Retina (tissue), 1 donor: Measurements from ENCODE around the gene TNFRSF12A.
A peak's percentile ranks its signal among the peaks of the same experiment; 100 is the strongest.

Experiments used
- DNase-seq: peaks from one replicate; pipeline ENCODE4 v3.0.0-alpha.2; 2016

The TNFRSF12A gene, protein sequence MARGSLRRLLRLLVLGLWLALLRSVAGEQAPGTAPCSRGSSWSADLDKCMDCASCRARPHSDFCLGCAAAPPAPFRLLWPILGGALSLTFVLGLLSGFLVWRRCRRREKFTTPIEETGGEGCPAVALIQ

GRCh38 chr16:3020247-3020603 is at the start of gene TNFRSF12A:
Gene TNFRSF12A (plus strand): TSS chr16:3020368. CDS start chr16:3020398, 30 bp downstream.
- peak; percentile 74 for DNase-seq

- DNase-seq: no peak
Measured at GRCh38 chr16:2970563-2970962, 49.6 kb upstream of the TNFRSF12A start.

- no peak for DNase-seq
Measured at GRCh38 chr16:2971134-2971984, 48.8 kb upstream of the TNFRSF12A start.

DNA sequence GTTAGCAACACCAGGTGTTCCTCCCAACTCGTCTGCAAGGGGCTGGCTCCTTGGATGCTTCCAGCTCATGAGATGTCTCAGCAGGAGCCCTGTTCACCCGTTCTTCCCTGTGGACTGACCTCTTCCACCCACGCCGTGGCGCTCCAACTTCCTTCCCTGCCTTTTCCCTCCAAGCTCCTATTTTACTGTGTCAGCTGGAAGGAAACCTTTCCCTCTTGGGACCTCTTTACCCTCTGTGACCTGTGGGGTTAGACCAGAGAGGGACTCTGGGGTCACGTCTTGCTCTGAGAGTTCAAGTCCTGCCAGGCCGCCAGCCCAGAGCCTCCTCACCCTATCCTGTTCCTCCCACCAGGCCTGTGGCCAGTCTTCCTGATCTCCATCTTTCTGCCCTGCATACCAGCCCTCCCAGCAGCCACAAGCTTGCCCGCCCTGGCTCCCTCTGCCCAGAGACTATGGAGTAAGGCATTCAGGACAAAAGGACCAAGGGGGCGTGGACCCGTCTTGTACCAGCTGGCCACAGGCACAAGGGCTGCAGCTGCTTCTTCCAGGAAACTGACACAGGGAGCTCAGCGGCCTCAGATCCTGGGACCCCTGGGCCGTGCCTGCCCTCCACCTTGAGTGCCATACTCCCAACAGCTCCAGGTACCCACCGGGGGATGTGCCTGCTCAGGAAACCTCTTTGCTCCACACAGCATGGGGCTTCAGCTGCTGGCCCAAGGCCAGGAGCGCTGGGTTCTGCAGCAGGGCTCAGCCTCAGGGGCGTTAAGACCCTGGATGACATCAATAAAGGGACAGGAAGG is 48.0 kb upstream of the TNFRSF12A start:
- DNase-seq: no peak

DNA sequence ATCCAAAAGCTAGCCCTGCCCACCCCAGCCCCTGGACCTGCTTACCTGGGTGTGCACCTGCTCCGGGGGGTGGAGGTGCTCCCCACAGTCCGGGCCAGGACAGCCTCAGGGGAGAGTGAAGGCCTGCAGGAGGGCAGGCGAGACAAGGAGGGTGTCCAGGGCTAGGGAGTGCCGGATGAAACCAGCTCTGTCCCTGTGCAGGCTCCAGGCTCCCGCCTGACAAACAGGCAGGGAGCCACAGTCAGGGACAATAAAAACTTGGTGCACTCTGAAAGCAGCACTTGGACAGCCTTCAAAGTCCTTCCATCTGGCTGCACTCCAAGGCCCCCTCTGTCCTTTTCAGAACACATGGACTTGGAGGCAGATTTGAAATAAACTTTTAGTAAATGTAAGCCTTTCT is 47.1 kb upstream of the TNFRSF12A start:
- DNase-seq: no peak

DNA sequence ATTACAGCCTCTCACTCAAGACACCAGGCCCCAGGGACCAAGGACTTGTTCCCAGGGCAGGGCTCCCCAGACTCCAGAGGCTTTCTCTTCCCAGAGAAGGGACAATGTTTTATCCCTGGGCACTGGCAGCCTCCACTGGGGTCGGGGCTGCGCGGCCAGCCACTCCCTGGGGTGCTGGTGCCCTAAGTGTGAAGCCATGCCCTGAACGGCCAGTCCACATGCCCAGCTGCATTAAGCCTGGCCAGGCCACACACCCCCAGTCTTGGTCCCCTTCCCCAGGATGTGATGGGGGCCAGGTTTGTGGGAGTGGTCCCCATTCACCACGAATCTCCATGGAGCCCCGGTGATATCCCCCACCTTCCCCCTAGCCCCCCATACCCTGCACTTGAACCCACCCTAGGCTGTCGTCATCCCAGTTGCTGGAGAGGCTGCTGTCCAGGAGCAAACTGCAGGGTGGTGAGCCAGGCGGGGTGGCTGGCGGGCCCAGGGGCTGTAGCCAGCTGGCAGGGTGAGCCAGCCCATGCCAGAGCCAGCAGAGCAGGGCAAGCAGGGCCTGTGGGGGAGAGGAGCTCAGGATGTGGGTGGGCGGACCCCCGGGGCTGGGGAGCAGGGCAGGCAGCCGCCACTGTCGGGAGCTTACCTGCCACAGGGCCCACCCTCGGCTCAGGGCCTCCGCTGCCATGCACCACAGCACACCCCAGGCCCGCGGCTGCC is 46.4 kb upstream of the TNFRSF12A start:
- DNase-seq: no peak

DNA sequence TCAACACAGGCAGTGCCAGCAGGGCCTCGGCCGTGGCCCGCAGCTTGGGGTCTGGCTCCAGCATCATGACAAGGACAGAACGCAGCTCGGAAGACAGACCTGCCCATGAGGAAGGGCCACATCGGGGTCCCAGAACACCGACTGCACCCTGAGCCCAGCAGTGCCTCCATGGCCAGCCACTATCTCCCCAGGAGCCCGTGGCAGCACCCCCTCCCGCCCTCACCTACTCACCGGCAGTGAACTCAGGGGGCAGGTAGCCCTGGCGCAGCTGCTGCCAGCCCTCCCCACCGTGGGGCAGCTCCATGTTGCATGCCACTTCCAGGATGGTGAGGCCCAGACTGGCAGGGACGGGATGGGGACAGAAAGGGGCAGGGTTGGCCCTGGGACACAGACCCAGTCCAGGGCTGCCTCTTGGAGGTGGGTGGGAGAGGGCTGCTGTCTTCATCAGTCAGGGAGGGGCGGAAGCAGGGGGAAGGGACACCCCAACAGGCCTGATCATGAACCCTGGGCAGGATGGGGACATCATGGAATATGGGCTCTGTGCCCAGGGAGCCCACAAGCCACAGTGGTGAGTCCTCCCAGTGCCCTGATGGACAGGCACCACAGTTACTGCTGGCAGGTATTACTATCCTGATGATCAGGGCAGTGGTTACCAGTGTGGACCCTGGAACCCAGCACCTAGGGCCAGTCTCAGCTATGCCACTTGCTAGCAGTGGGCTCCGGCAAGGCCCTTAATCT is 45.7 kb upstream of the TNFRSF12A start:
- DNase-seq: no peak

DNA sequence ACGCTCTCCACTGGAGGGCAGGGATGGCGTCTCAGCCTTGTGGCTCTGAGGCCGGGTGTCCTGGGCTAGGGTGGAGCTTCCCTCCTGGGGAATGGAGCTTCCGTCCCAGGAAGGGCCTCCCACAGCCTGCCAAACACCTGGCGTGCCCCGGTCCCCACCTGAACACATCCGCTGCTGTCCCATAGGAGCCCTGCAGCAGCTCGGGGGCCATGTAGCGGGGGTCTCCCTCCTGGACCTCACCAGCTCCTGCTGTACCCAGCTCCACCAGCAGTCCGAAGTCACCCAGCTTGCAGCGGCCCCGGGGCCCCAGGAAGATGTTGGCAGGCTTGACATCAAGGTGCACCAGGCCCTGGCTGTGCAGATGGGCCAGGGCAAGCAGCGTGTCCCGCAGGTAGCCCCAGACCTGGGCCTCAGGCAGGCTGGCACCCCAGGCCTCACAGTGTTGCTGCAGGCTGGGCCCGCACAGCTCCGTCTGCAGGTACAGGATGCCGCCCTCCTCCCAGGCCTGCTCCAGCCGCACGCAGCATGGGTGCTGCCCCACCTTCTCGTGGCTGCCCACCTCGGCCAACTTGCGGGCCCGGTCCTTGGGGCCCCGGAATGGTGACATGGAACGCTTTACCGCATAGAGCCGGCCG is 44.9 kb upstream of the TNFRSF12A start:
- DNase-seq: no peak

DNA sequence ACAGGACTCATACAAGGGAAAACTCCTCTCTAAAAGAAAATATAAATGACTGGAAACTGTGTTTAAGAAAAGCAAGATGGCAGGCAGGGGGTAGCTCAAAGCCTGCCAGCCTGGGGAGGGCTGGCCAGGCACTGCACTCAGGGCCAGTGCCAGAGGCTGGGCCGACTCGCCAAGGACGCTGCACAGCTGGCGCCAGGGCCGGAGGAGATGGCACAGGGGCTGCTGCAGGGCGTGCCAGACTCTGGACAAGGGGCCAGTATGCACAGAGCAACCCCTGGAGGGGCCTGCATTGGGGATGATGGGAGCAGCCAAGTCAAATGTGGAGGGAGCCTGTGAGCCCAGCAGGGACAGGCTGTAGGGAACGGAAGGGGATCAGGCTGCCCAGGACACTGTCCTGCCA is 44.0 kb upstream of the TNFRSF12A start:
- DNase-seq: no peak

DNA sequence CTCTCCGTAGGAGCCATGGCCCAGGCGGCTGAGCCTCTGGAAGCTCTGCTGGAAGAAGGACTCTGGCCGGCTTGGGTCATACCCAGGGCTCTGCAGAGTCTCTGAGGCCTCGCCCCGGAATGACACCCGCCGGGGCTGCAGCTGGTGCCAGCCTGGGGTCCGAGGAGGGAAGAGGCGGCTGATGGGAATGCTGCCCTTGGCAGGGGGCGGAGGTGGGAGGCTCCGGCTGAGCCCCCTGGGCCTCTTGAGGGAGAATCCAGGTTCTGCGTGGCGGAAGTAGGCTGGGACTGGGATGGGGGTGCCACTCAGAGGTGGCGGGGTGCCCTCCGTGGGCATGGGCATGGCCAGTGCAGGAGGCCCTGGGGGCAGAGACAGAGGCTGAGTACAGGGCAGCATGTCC is 43.5 kb upstream of the TNFRSF12A start:
- no peak for DNase-seq

DNA sequence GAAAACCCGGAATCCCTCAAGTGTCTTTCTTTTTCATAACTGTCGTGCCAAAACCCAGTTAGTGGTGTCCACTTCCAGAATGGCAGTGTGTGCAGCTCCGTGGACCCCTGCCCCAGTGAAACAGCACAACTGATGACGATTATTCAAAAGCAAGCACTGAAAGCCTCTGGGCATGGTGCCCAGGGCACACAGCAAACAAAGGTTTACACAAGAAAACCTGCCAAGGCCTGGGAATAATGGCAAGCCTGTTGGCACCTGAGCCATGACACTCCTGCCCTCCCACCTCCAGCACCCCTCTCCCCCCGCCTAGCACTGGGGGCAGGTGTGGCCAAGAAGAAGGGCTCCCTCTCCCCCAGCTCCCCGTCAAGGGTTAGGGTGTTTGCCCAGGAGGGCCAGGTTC is 42.7 kb upstream of the TNFRSF12A start:
- no peak for DNase-seq

GRCh38 chr16:2979669-2980226 is 40.4 kb upstream of the TNFRSF12A start:
- DNase-seq: no peak

DNA sequence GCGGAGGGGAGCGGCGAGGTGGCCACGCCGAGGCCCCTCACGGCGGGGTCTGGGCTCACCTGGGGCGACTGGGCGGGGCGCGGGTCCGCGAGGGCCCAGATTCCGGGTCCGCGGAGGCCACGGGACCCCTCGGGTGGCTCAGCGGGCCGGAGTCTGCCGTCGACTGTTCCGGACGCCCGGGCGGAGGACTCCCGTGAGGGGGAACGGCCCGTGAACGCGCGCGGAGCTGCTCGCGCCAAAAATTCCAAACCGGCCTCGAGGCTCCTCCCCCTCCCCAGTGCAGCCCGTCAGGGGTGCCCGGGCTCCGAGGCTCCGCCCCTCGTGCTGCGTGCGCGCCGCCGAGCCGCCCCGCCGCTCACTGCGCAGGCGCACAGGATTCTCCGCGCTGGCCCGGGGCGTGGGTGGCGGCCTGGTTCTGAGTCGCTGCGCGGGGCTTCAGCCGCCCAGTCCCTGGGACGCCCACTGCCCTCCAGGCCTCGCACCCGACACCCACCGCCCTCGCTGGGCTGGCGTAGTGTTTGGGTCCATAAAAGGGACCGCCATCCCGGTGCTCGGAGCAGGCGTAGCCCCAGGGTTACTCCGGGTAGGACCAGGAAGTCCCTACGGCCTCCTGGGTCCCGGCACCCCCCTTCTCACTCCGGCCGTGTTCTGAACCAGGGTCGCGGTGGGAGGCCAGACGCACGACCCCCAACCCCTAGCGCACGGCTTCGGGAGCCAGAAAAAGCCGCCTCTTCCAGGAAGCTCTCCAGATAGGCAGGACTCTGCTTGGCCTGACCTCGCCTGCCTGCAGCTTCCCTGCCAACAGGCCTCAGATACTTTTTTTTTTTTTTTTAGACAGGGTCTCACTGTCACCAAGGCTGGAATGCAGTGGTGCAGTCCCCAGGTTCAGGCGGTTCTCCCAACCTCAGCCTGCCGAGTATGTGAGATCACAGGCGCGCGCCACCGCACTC is 39.7 kb upstream of the TNFRSF12A start, which contains the start of gene PKMYT1:
Gene PKMYT1 (minus strand): TSS at position 220 of the 950 bp plus-strand sequence. CDS start 789 bp downstream, outside the sequence.
- DNase-seq: peak; percentile 97

GRCh38 chr16:2981177-2981898 is 38.8 kb upstream of the TNFRSF12A start:
- no peak for DNase-seq

- DNase-seq: no peak
Measured at GRCh38 chr16:2981899-2982250, 38.3 kb upstream of the TNFRSF12A start.

GRCh38 chr16:2982402-2982801 is 37.8 kb upstream of the TNFRSF12A start:
- no peak for DNase-seq

DNA sequence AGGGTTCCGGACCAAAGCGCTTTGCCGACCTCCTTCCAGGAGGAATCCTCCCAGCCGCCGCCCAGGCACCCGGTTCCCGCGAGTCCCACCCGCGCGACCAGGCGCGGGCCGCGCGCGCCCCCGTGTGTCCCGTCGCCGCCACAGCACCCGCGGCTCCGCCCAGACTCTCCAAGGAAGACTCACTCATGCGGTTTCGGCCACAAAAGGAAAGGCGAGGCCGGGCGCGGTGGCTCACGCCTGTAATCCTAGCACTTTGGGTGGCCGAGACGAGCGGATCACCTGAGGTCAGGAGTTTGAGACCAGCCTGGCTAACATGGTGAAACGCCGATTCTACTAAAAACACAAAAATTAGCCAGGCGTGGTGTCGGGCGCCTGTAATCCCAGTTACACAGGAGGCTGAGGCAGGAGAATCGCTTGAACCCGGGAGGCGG is 36.4 kb upstream of the TNFRSF12A start:
- DNase-seq: peak; percentile 96

GRCh38 chr16:2985462-2985861 is 34.7 kb upstream of the TNFRSF12A start:
- DNase-seq: no peak

DNA sequence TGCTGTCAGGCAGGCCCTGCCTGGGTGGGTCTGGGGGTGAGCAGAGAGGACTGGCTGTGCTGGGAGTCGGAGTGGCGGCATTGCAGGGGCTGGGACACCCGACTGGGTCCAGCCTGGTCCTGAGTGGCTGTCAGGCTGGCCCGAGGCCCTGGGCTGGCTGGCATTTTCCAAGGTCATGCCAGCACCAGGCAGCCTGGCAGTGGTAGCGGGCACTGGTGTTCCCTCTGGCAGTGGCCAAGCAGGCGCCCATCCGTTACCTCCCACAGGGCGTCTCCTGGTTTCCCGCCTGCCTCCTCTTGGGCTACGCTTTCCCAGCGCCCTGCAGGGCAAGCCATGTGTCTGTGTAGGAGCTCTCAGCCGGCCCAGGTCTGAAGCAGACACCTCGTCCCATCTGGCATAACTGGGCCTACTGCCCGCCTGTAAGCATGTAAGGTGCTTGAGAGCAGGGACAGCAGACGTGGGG is 34.2 kb upstream of the TNFRSF12A start:
- DNase-seq: no peak
